ENCODE data around the gene FCRL2.

FCRL2 gene

DNA sequence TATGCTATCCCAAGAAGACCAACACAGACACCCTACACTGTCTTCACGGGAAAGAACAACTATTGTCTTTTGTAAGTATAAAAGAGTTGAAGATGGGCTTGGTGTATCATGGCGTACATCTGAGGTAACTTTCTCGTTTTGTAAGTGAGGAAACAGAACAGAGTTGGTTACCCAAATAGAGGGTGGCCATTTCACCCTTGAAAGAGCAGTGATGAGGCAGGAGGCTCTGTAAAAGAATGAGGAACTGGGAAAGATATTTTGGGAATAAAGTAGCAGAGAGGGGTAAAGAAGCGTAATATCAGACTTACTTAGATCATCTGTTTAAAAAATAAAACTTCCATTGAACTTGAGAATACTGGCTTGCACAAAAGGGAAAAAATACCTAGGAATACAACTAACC lies 18.9 kb downstream of the FCRL2 start:
- H3K27ac ChIP-seq (ENCODE audit: extremely low read depth, low read depth, low read length) = no peak overlapping the region
- TF ChIP-seq YY2 (tag by site-specific recombination; IDR thresholded peaks at IDR 0.05) (no peak), ZFP3 (tag by site-specific recombination; IDR thresholded peaks at IDR 0.05; ENCODE audit: low read depth) (no peak), ZNF184 (tag by site-specific recombination; IDR thresholded peaks at IDR 0.05) (no peak), ZNF433 (tag by site-specific recombination; IDR thresholded peaks at IDR 0.05; ENCODE audit: low read depth) (no peak), ZNF558 (tag by site-specific recombination; IDR thresholded peaks at IDR 0.05) (no peak), ZFP69B (tag by site-specific recombination; IDR thresholded peaks at IDR 0.05) (no peak), ZNF518A (tag by site-specific recombination; conservative IDR thresholded peaks at IDR 0.05; ENCODE audit: low read depth) (no peak), FEZF1 (tag by site-specific recombination; IDR thresholded peaks at IDR 0.05) (no peak), GFI1B (tag by site-specific recombination; IDR thresholded peaks at IDR 0.05) (no peak), SP7 (tag by site-specific recombination; IDR thresholded peaks at IDR 0.05) (no peak), ZBTB48 (tag by site-specific recombination; IDR thresholded peaks at IDR 0.05) (no peak), IKZF3 (tag by site-specific recombination; IDR thresholded peaks at IDR 0.05) (no peak), KLF10 (tag by site-specific recombination; IDR thresholded peaks at IDR 0.05) (no peak)
- TF ChIP-seq, protein P1, sequence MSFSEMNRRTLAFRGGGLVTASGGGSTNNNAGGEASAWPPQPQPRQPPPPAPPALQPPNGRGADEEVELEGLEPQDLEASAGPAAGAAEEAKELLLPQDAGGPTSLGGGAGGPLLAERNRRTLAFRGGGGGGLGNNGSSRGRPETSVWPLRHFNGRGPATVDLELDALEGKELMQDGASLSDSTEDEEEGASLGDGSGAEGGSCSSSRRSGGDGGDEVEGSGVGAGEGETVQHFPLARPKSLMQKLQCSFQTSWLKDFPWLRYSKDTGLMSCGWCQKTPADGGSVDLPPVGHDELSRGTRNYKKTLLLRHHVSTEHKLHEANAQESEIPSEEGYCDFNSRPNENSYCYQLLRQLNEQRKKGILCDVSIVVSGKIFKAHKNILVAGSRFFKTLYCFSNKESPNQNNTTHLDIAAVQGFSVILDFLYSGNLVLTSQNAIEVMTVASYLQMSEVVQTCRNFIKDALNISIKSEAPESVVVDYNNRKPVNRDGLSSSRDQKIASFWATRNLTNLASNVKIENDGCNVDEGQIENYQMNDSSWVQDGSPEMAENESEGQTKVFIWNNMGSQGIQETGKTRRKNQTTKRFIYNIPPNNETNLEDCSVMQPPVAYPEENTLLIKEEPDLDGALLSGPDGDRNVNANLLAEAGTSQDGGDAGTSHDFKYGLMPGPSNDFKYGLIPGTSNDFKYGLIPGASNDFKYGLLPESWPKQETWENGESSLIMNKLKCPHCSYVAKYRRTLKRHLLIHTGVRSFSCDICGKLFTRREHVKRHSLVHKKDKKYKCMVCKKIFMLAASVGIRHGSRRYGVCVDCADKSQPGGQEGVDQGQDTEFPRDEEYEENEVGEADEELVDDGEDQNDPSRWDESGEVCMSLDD (tag by site-specific recombination; IDR thresholded peaks at IDR 0.05) = no peak
- TF ChIP-seq, protein P2, sequence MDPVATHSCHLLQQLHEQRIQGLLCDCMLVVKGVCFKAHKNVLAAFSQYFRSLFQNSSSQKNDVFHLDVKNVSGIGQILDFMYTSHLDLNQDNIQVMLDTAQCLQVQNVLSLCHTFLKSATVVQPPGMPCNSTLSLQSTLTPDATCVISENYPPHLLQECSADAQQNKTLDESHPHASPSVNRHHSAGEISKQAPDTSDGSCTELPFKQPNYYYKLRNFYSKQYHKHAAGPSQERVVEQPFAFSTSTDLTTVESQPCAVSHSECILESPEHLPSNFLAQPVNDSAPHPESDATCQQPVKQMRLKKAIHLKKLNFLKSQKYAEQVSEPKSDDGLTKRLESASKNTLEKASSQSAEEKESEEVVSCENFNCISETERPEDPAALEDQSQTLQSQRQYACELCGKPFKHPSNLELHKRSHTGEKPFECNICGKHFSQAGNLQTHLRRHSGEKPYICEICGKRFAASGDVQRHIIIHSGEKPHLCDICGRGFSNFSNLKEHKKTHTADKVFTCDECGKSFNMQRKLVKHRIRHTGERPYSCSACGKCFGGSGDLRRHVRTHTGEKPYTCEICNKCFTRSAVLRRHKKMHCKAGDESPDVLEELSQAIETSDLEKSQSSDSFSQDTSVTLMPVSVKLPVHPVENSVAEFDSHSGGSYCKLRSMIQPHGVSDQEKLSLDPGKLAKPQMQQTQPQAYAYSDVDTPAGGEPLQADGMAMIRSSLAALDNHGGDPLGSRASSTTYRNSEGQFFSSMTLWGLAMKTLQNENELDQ (tag by site-specific recombination; IDR thresholded peaks at IDR 0.05; ENCODE audit: low read depth) = no peak
- TF ChIP-seq, protein P3, sequence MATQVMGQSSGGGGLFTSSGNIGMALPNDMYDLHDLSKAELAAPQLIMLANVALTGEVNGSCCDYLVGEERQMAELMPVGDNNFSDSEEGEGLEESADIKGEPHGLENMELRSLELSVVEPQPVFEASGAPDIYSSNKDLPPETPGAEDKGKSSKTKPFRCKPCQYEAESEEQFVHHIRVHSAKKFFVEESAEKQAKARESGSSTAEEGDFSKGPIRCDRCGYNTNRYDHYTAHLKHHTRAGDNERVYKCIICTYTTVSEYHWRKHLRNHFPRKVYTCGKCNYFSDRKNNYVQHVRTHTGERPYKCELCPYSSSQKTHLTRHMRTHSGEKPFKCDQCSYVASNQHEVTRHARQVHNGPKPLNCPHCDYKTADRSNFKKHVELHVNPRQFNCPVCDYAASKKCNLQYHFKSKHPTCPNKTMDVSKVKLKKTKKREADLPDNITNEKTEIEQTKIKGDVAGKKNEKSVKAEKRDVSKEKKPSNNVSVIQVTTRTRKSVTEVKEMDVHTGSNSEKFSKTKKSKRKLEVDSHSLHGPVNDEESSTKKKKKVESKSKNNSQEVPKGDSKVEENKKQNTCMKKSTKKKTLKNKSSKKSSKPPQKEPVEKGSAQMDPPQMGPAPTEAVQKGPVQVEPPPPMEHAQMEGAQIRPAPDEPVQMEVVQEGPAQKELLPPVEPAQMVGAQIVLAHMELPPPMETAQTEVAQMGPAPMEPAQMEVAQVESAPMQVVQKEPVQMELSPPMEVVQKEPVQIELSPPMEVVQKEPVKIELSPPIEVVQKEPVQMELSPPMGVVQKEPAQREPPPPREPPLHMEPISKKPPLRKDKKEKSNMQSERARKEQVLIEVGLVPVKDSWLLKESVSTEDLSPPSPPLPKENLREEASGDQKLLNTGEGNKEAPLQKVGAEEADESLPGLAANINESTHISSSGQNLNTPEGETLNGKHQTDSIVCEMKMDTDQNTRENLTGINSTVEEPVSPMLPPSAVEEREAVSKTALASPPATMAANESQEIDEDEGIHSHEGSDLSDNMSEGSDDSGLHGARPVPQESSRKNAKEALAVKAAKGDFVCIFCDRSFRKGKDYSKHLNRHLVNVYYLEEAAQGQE (tag by site-specific recombination; IDR thresholded peaks at IDR 0.05) = no peak
- ChIA-PET CTCF (no interaction called here), POLR2A (no interaction called here)
- no peaks in the 10 kb centered on the region for H3K4me1 ChIP-seq (ENCODE audit: control insufficient read depth, insufficient read depth, low read length)
- H3K4me3 ChIP-seq (ENCODE audit: low read depth, low read length) = no peak overlapping the region
- no peaks in the 10 kb centered on the region for H3K36me3 ChIP-seq (ENCODE audit: control insufficient read depth in 2 of 2, insufficient read depth in 1 of 2, low read length in 2 of 2)
- no peaks in the 10 kb centered on the region for H3K9me3 ChIP-seq (ENCODE audit: control insufficient read depth, insufficient read depth, low read depth, low read length)

Measured in HEK293 (cell line).